Transverse colon (tissue), 4 donors: ENCODE data around the gene MED31.

Experiments
- POLR2A ChIP-seq: fragments of 450-650 bp; IDR thresholded peaks from one replicate; pipeline ENCODE4 v1.6.1; 2016; ENCODE audit warnings: antibody characterized with exemption, mild to moderate bottlenecking, moderate library complexity
- POLR2AphosphoS5 ChIP-seq, 3 donors: sonication (generic); formaldehyde crosslinking; IDR thresholded peaks; one replicate each; pipeline ENCODE4 v1.6.1; 2016; ENCODE audit warnings: antibody characterized with exemption in 3 of 3
- TF ChIP-seq, protein P1 (sequence below), 5 experiments: fragments of 200-600 bp in 3 of 5; fragments of 450-650 bp in 2 of 5; sonication (generic) in 3 of 5; IDR thresholded peaks; 1 replicate in 2 of 5; 2 replicates in 3 of 5; pipeline ENCODE4 v1.5.1; 2016 to 2017; ENCODE audit warnings: antibody characterized with exemption in 5 of 5, inconsistent platforms in 3 of 5, mild to moderate bottlenecking in 2 of 5, moderate library complexity in 1 of 5

DNA sequence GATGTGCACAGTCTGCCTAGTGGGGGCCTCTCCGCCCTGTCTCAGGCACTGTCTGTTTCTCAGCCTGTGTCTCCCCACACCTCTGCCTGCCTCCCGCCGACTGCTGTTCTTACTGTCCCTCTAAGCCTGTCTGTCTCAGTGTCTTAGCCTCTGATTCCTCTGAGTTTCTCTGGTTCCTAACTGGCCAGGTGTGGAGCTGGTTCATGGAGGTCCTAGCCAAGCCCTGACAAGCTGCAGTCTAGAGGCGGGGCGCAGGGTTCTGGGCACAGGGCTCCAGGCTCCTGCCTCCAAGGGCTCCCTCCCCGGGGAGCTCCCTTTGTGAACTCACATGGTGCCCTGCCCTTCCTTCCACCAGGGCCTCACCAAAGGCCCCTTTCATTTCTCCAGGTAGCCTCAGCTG lies 19.6 kb upstream of the MED31 start:
- TF ChIP-seq, protein P1, sequence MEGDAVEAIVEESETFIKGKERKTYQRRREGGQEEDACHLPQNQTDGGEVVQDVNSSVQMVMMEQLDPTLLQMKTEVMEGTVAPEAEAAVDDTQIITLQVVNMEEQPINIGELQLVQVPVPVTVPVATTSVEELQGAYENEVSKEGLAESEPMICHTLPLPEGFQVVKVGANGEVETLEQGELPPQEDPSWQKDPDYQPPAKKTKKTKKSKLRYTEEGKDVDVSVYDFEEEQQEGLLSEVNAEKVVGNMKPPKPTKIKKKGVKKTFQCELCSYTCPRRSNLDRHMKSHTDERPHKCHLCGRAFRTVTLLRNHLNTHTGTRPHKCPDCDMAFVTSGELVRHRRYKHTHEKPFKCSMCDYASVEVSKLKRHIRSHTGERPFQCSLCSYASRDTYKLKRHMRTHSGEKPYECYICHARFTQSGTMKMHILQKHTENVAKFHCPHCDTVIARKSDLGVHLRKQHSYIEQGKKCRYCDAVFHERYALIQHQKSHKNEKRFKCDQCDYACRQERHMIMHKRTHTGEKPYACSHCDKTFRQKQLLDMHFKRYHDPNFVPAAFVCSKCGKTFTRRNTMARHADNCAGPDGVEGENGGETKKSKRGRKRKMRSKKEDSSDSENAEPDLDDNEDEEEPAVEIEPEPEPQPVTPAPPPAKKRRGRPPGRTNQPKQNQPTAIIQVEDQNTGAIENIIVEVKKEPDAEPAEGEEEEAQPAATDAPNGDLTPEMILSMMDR (IDR thresholded peaks at IDR 0.05): no peak
- no peak for TF ChIP-seq POLR2AphosphoS5 (IDR thresholded peaks at IDR 0.05)
- no peak for TF ChIP-seq POLR2A
